GM21825 (cell line): ENCODE data around the gene OLFM2.
"Not testable (repeated sequence)": the region's sequence is repeated elsewhere in the genome, so short reads cannot be mapped to it uniquely, and the experiment has no call there.

Source experiments
- ATAC-seq: cut with Tn5 transposase; IDR thresholded peaks from one replicate; pipeline ENCODE4 v1.9.1; 2021; ENCODE audit warnings: mild to moderate bottlenecking, moderate library complexity; ENCODE audit not compliant: unreplicated experiment

OLFM2 gene

DNA sequence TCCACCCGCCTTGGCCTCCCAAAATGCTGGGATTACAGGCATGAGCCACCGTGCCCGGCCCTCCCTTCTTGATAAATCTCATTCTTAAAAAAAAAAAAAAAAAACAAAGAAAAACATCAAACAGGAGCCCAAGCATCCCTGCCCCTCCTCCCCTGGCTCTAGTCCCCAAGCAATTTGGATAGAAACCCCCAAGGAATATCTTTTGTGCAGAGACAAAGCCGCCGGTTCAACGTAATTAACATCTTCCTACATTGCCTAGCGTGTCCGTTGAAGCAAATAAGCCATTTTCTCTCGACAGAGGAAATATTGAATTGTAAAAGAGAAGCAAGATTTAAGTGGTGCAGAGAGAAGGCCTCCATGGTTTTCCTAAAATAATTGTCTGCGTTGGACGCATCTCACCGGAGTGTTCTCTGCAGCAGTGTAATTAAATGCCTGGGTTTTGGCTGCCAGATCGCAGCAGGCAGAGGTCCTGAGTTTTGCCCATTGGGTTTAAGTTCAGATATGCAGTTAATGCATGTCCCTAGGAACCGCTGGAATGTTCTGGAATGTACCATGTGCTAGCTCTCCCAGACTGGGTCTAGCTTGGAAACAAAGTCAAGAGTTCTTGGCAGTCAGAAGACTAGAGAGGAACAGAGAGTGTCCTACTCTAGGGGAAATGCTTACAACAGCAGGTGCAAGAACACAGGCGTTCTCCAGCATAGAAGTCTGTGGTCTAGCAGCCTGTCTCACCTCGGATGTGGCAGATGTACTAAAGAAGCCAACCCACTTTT, 70.4 kb downstream of the OLFM2 start:
- ATAC-seq, result no peak

DNA sequence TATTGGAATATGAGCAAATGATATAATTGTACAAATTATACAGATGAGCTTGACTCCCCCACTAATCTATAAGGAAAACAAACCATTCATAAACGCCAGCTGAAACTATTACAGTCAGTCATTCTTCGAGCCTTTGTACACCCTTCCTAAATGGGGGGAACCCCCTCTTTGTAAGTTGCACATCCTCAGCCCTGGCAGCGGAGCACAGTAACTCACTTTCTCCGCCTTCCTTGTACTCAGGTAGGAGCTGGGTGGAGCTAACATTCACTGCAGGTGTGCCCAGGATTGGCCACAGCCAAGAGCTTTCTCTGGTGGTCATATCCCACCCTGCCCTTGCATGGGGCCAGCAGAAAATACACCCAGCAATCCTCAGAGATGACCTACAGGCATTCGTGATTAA, 72.6 kb downstream of the OLFM2 start:
- no peak for ATAC-seq

DNA sequence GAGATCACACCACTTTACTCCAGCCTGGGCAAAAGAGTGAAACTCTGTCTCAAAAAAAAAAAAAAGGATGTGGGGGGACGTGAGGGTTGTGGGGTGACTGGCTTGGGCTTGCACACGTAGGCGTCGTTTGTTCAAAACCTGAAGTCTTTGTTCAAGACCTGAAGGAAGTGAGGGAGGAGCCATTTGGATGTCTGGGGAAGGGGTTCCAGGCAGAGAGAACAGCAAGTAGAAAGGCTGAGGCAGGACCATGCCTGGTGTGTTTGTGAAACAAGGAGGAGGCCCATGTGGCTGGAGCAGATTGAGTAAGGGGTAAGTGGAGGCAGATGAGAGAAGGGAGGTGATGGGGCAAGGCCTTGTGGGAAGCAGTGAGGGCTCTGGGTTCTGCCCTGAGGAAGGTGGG, 73.4 kb downstream of the OLFM2 start:
- no peak for ATAC-seq

DNA sequence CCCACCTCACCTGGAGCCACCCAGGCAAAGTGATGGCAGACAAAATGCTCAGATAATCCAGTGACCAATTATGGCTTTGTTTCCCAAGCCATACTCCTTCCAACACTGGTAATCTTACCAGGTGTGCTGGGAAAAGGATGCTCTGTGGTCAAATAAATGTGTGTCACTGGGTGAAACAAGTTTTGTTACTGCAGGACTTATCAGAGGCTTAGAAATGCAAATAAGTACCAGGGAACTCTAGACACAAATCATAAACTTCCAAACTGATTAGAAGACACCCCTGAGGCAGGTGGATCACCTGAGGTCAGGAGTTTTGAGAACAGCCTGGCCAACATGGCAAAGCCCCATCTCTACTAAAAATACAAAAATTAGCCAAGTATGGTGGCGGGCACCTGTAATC, 74.8 kb downstream of the OLFM2 start:
- no peak for ATAC-seq

DNA sequence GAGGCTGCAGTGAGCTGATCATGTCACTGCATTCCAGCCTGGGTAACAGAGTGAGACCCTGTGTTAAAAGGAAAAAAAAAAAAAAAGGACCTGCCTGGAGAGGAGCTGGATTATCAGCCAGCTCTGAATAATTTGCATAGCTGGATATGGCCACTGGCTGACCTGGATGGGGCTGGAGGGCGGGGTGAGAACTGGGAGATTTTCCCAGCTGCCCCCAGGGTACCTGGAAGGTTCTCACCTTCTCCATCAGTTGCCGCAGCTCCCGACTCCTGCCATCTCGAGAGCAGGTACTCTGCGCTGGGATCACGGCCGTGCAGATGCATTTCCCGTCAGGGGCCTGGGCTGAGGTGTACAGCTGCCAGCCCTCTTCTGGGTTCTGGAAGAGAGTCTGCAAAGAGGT, 75.9 kb downstream of the OLFM2 start:
- no peak for ATAC-seq

DNA sequence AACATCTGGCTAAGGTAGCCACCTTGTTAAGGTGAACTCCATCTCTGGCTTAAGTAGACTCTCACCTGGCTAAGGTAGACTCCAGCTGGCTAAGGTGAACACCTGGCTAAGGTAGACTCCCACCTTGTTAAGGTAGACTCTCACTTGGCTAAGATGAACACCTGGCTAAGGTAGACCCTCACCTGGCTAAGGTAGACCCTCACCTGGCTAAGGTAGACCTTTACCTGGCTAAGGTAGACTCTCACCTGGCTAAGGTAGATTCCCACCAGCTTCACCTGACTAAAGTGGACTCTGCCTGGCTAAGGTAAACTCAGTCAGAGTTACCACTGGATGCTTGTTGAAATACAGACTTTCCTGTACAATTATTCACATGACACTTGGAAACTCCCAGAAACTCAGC, 77.5 kb downstream of the OLFM2 start:
- no peak for ATAC-seq

DNA sequence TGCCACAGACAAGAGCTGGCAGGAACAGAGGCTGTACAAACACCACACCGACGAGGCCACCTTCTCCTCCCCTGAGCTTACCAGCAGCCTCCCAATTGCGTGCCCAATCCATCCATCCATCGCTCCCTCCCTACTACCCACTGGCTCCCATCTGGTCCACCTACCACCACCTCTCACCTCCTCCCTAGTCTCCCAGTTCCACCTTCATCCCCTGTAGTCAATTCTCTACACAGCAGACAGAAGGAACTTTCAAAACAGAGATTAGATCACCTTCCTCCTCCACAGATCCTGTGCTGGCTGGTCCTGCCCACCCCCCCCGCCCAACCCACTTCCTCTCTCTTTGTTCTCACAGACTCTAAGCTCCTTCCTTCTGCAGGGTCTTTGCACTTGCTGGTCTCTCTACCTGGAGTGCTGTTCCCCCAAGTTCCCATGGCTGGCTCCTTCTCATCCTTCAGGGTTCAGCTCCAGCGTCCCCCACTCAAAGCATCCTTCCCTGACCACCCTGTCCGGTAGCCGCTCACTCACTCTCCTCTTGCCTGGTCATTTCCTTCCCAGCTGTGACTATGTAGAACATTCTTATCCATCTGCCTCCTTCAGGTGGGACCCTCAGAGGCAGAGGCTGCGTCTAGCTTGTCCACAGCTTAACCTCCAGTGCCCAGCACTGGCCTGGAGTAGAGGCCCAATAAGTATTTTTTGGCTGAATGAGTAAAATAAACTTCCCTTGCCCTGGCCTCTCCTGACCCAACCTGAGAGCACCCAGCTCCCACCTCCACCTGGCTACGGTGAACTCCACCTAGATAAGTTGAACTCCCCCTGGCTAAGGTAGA, 78.2 kb downstream of the OLFM2 start:
- no peak for ATAC-seq

DNA sequence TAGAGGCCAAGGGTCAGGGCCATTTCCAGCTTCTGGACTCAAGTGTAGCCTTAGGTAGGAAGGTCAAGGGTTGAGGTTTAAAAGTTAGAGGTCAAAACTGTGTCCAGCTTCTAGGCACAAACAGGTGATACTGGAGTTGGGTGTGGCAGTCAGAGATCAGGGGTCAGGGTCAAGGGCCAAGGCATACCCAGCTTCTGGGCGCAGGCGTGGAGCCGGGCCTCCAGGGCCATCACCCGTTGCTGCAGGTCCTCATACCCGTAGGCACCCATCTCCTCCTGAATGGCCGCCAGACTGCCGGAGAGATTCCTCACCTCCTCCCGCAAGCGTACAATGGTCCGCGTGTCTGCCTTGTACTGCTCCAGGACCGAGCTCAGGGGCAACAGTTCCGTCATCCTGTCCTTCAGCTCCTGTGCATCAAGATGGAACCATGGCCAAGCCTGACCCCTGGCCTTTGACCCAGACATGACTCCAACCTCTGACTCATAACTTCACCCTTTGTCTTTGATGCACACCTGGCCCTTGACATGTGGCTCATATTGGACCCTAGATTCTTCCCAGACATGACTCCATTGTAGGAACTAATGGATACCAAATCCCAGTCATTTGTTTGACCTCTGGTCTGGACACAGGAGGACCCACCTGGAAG, 79.1 kb downstream of the OLFM2 start:
- ATAC-seq, result no peak

DNA sequence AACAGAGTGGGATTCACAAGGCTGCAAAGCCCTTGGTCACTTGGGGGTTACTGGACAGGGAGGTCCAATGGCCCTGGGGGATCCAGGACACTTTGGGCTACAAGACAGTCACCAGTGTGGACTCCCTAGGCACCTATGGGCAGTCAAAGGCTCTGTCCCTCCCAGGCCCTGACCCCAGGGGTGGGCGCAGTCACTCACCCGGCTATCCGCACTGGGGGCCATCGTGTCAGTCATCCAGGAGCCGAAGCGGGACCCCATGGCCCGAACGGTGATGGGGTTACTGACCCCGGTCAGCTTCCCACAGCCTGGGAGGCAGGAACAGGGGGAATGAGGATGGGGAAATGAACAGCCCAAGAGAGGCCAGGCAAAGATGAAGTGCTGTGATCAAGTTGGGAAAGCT, 79.7 kb downstream of the OLFM2 start:
- ATAC-seq, result no peak

DNA sequence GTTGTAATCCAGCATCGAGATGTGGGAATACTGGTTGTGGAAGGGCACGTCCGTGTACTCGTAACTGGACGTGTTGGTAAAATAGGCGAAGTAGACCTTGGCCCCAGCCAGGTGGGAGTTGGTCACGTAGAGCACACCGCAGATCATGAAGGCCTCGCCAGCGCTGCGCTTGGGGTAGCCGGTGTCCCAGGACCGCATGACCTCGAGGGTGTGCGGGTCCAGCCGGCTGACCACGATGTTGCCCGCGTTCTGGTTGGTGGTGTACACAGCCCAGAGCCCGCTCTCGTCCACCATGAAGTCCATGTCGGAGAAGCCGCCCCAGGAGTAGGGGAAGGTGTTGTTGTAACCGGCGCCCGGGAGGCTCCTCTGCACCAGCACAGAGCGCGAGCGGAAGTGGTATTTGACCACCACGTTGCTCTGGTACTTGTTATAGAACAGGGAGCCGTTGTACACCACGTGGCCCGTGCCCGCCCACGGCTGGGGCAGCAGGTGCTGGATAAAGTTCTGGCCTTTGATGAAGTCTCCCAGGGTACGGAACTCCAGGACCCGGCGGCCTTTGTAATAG, 82.0 kb downstream of the OLFM2 start:
- no peak for ATAC-seq

DNA sequence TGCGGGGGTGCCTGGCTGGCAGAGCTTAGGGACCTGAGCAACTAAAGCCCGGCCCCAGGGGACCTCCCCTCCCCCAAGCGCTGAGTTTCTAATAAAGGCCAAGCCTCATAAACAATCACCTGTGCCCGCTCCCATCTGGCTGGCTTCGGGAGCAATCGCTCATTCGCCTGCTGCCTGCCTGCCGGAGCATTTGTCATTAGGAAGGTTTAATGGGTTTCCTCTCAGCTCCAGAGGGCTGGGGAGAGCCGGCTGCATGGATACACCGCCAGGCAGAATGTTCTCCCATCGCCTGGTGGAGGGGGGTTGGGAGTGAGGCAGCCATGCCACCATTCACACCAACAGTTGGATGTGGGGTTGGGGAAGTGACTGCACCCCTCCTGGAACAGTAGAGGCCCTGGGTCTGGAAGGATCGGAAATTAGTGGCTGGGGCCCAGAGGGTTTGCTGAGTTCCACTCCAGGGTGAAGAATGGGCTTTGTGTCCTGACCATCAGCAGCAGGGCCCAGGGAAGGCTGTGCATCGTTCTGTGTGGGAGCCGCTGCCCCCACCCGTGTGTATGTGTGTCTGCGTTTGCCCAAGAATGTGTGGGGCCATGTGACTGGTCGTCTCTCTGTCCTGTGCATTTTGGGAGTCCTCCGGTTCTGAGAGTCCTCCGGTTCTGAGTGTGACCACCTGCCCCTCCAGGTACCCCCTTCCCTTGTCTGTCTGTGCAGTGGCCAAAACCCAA, 85.9 kb downstream of the OLFM2 start:
- ATAC-seq, result no peak

DNA sequence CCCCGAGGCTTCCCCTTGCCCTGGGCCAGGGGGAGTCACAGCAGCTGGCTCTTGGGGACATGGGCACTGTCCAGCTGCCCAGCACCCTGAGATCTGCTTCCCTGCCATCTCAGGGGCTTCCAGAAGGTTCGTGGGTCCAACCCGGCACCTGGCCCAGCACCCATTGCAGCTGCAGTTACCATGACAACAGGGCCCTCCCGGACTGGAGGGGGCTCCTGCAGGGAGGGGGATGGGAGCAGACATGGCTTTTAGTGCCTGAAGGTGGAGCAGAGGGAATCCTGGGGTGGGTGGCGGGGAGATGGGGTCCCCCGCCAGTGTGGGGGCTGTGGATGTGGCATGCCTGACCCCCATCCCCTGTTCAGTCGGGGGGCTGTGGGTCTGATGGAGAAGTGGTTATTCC, 86.5 kb downstream of the OLFM2 start:
- no peak for ATAC-seq

DNA sequence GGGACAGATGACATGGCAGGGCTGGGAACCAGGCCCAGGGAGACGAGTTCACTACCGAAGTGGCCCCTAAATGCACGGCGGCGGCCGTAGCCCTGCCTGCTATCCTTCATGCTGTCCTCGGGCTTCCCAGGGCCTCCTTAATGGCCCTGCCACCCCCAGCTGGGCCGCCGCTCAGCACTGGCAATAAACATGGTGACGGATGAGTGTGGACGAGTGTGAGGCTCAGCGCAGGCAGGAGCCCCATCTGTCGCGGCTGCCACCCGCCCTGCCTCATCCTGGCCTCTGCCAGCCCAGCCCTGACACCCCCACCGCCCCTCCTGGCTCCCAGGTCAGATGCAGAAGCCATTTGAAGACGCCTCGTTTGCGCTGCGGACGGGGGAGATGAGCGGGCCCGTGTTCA, 87.6 kb downstream of the OLFM2 start:
- ATAC-seq, result no peak

DNA sequence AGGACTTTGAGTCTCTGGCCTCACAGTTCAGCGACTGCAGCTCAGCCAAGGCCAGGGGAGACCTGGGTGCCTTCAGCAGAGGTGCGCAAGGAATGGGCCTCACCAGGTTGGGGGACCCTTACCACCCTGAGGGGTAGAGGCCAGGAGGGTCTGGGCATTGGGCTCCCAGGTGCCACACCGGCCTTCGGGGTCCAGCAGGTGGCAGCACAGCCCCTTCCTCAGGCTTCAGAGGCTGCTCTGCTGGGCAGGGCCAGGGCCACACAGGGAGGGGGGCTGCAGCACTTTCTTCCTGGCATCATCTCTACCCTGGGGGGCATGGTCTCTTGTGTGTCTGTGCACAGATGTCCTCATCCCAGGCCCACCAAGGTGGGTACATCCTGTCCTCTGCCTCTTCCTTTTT, 88.3 kb downstream of the OLFM2 start:
- no peak for ATAC-seq

DNA sequence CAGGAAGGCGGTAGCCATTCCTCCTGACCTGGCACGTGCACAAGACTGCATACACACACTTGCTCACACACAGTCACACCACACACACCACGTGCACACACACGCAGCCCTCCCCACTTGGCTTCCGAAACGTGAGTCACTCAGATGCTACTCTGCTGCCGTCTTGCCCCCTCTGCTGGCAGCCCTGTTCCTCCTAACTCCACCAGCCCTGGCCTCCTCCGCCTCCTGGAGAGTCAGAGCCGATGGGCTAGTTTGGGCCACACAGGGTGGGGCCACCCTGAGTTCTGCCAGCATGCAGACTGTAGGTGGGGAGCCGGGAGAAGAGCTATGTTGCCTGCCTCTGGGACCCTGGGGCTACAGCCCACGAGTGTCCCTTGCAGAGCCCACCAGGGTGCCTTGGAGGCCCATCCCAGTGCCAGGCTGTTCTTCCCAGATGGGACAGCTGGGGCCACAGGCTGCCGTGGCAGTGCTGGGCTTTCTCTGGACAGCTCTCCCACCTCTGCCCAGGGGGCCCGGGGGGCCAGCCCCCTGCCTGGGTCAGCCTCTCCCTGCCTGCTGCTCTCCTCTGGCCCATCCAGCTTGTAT, 89.1 kb downstream of the OLFM2 start:
- no peak for ATAC-seq

DNA sequence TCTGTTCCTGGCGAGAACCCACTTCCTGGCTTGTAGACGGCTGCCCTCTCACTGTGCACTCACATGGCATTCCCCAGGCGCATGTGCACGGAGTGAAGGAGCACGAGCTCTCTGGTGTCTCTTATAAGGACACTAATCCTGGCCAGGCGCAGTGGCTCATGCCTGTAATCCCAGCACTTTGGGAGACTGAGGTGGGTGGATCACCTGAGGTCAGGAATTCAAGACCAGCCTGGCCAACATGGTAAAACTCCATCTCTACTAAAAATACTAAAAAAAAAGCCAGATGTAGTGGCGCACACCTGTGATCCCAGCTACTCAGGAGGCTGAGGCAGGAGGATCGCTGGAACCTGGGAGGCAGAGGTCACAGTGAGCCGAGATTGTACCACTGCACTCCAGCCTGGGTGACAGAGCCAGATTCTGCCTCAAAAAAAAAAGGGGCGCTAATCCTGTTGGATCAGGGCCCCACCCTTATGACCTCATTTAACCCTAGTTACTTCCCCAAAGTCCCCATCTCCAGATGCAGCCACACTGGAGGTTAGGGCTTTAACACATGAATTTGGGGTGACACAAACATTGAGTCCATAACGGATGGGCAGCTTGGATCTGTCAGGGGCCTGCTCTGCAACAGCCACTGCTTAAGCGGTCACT, 92.6 kb downstream of the OLFM2 start:
- ATAC-seq, result not testable (repeated sequence)

DNA sequence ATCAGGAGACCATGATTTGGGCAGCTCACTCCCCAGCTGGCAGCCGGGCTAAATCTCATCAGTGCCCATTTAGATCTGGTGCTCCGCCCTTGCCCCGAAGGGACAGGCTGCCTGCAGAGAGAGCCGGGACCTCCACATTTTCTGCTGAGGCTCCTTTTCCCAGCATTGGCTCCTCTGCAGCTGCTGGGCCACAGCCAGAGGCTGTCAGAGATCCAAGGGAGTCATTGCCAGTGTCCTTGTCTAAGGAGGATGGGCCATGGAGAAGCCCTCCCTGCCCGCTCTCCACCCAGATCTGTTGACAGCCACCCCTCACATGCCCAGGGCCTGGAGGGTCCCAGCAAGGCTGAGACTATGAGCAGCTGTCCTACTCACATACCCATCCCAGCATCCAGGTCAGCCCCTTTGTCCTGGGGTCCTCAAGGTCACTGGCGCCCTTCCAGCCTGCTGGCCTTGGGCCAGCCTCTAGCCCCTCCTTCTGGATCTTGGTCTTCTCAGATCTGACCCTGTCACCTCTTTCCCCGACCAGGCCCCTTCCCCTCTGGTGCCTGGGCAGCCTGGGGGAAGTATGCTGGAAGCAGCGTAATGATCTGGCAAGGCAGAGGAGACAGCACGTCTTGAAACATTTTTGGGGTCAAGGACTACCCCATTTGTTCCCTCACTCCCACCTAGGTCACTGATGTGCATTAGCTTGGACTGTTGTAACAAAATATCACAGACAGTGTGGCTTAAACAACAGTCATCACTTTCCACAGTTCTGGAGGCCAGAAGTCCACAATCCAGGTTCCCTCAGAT, 93.3 kb downstream of the OLFM2 start:
- no peak for ATAC-seq

DNA sequence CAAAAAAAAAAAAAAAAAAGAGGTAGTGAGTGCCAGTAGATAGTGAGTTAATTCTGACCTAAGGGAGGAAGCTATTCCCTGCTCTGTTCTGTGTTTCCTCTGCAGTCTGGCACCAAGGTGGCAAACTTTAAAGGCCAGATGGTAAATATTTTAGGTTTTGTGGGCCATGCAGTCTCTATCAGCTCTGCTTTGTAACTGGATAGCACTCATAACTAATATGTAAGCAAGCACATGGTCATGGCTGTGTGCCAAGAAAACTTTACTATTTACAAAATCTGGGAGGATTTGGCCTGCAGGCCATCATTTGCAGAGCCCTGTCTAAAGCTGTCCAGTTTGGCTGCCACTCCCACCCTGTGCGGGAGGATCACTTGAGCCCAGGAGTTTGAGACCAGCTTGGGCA, 96.9 kb downstream of the OLFM2 start:
- no peak for ATAC-seq

DNA sequence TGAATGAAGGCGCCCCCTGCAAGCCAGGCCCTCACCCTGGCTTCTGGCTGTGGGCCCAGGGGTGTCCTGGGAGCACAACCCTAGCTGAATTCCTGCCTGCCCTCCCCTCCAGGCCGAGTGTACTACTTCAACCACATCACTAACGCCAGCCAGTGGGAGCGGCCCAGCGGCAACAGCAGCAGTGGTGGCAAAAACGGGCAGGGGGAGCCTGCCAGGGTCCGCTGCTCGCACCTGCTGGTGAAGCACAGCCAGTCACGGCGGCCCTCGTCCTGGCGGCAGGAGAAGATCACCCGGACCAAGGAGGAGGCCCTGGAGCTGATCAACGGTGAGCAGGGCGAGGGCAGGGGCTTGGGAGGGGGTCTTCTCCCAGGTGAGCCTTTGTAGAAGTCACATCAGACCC, 98.0 kb downstream of the OLFM2 start:
- no peak for ATAC-seq
